ENCODE measurements around the gene SUPT5H. TPM values are rescaled to one million over a fixed set of nuclear protein-coding genes. Genes with fewer than 3 reads are reported as not detected.

Gene SUPT5H
- total and polyA plus RNA-seq, 2 of the 4 experiments (the other 2 are of a cell fraction) = 75.3 to 116 TPM

- peak overlapping the region; percentile 51 for H3K4me2 ChIP-seq (ENCODE audit: low read depth, low read length)
- TF ChIP-seq RCOR1 (IDR thresholded peaks at IDR 0.05; ENCODE audit: insufficient replicate concordance, low read length) (peak; percentile 78), MAZ (IDR thresholded peaks at IDR 0.05; ENCODE audit: borderline replicate concordance, low read depth, low read length) (peak; percentile 93), MXI1 (IDR thresholded peaks at IDR 0.05; ENCODE audit: borderline replicate concordance, low read depth, low read length) (no peak), USF2 (IDR thresholded peaks at IDR 0.05; ENCODE audit: low read depth, low read length) (no peak; the same call in none of the 2 replicates), BHLHE40 (IDR thresholded peaks at IDR 0.05; ENCODE audit: low read depth, low read length) (peak; percentile 62; the same call in 1 of the 2 replicates), SMC3 (IDR thresholded peaks at IDR 0.05; ENCODE audit: low read depth, low read length) (no peak), RFX5 (IDR thresholded peaks at IDR 0.05; ENCODE audit: low read depth, low read length) (no peak), MAFK (IDR thresholded peaks at IDR 0.05; ENCODE audit: low read depth, low read length) (no peak), POLR2A (IDR thresholded peaks at IDR 0.05; ENCODE audit: low read depth, low read length) (peak; percentile 67), RAD21 (IDR thresholded peaks at IDR 0.05; ENCODE audit: low read length) (0 out of 2 replicates have a peak, but pooled peaks have one; percentile 15), NFE2L2 (IDR thresholded peaks at IDR 0.05; ENCODE audit: low read depth, low read length) (no peak; the same call in 1 of the 2 replicates), CHD1 (IDR thresholded peaks at IDR 0.05; ENCODE audit: low read depth, low read length) (no peak), FOS (IDR thresholded peaks at IDR 0.05; ENCODE audit: low read depth, low read length) (no peak)
- CTCF ChIA-PET = interaction anchor here (1.2 to 1.5 kb wide), 3 partner anchors 12 to 31 kb away, joined by 3 to 6 read pairs (median 5); partner anchors contain the start of gene PLEKHG2
Observed at GRCh38 chr19:39428283-39429112, 16.9 kb upstream of the SUPT5H start.

More at GRCh38 chr19:39428283-39429112, 16.9 kb upstream of the SUPT5H start:
- H2BK5ac ChIP-seq (ENCODE audit: low read depth, low read length, poor library complexity, severe bottlenecking) = peak overlapping the region; percentile 90
- peaks cover 14% of the 10 kb centered on the region for H3K9me1 ChIP-seq (ENCODE audit: insufficient read depth, low read length)
- POLR2A ChIA-PET (ENCODE audit: unreplicated experiment) = interaction anchor here (0.5 to 1.1 kb wide), 4 partner anchors 16 to 27 kb away, joined by 3 to 9 read pairs (median 4); partner anchors contain the start of gene PLEKHG2
- peak overlapping the region; percentile 93 for H2AK5ac ChIP-seq (ENCODE audit: low read depth, low read length)
- H3K14ac ChIP-seq (replicated peaks; ENCODE audit: low read depth, low read length) = peak overlapping the region; percentile 95
- peaks cover 19% of the 10 kb centered on the region for H3K4me1 ChIP-seq (ENCODE audit: control insufficient read depth, insufficient read depth, low read length)
- 13% methylated on average over 1 of the region's 23 CpGs; no CpG with 5 or more reads in 1 of the 2 experiments for WGBS, 2 experiments (ENCODE audit: extremely low coverage in 2 of 2, insufficient read length in 1 of 2)
- no peaks in the 10 kb centered on the region for H3K27me3 ChIP-seq (ENCODE audit: control insufficient read depth, insufficient read depth, low read length)
- peaks cover 11 to 55% of the 10 kb centered on the region in 2 experiments for H3K79me1 ChIP-seq (ENCODE audit: low read depth in 1 of 2, low read length in 2 of 2)
- dilution Hi-C loops (cut with HindIII; ENCODE audit: low sequenced_read_pairs, unreplicated experiment) (no loop called here), intact Hi-C loops (cut with micrococcal nuclease) (loop anchor here (1.0 kb wide), 1 partner anchor 16 kb away; the partner anchor contains the start of gene PLEKHG2), in situ Hi-C loops (cut with MboI; ENCODE audit: low sequenced_read_pairs) (loop anchor here (25.0 kb wide), 1 partner anchor 409 kb away; the partner anchor contains the start of genes DYRK1B and FBL)
- H3K27ac ChIP-seq (ENCODE audit: insufficient read depth, low read length) = peak overlapping the region; percentile 94
- peak overlapping the region; percentile 93 for H2BK20ac ChIP-seq (ENCODE audit: low read depth, low read length)
- peak overlapping the region; percentile 90 for H4K91ac ChIP-seq (ENCODE audit: insufficient read depth, low read depth, low read length)
- peak overlapping the region; percentile 52 for H3K9ac ChIP-seq (ENCODE audit: low read depth, low read length)
- peak overlapping the region; percentile 81 for H2AK9ac ChIP-seq (replicated peaks; ENCODE audit: low read depth, low read length, poor library complexity)
- H4K8ac ChIP-seq (ENCODE audit: low read depth in 2 of 2, low read length in 2 of 2) = peak overlapping the region; percentile 89 to 92
- no peak overlapping the region for H3K4me3 ChIP-seq (ENCODE audit: insufficient read depth, low read depth, low read length)
- BruUV-seq (replicated peaks) = no TSS peak
- peak overlapping the region; percentile 22; the same call in 1 of the 3 replicates for H2BK15ac ChIP-seq (ENCODE audit: low read depth, low read length)
- H4K5ac ChIP-seq (ENCODE audit: low read depth, low read length) = peak overlapping the region; percentile 82
- H3K9me3 ChIP-seq (ENCODE audit: control insufficient read depth, insufficient read depth, low read length) = no peaks in the 10 kb centered on the region
- peak overlapping the region; percentile 81 for H3K23ac ChIP-seq (ENCODE audit: low read depth, low read length)
- peak overlapping the region; percentile 95 for H2BK120ac ChIP-seq (ENCODE audit: low read depth, low read length)
- peak overlapping the region; percentile 87 for H3K56ac ChIP-seq (ENCODE audit: extremely low read depth, insufficient read depth, low read length)
- H4K20me1 ChIP-seq (ENCODE audit: insufficient read depth, low read length) = peaks cover 28% of the 10 kb centered on the region
- DNase-seq (peak; percentile 96), ATAC-seq (ENCODE audit: low read depth) (peak; percentile 90)
- H3K4ac ChIP-seq (ENCODE audit: low read depth, low read length) = peak overlapping the region; percentile 98
- peak overlapping the region; percentile 89 for H3K18ac ChIP-seq (ENCODE audit: low read depth, low read length)
- peaks cover 35% of the 10 kb centered on the region for H3K36me3 ChIP-seq (ENCODE audit: control insufficient read depth, insufficient read depth, low read length)
- peak overlapping the region; percentile 81 for H2AFZ ChIP-seq (replicated peaks; ENCODE audit: low read length, poor library complexity)
